ENCODE data around the gene KPNA4.
"Not testable (repeated sequence)": the region's sequence is repeated elsewhere in the genome, so short reads cannot be mapped to it uniquely, and the experiment has no call there.

KPNA4 gene

DNA sequence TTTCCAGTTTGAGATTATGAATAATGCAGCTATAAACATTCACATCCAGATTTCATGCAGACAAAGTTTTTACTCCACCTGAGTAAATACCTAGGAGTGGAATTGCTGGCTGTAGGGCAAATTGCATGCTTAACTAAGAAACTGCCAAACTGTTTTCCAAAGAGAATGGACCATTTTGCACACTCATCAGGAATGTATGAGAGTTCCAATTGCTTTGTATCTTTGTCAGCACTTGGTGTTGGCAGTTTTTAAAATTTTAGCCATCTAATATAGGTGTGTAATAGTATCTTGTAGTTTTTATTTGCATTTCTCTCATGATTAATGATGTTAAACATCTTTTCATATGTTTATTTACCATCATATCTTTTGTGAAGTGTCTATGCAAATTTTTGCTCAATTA lies 75.2 kb downstream of the KPNA4 start:
- no peak for DNase-seq (ENCODE audit: low read depth)

DNA sequence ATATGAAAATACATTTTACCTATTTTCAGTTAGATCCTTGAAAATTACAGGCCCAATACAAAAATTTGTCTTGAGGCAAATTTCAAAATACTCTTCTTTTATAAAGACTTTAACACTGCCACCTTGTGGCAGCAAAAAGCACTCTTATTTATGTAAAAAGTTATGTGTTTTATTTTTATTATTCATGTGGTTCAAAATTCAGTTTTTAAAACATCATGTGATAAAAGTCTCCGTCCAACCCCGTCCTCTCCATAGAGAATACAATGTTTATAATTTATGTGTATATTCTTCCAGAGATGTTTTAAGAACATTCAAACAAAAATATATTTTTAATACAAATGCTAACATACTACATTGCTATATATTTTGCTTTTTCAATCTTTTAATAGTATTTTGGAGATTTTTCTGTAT lies 78.9 kb downstream of the KPNA4 start:
- peak; percentile 57 for DNase-seq (ENCODE audit: low read depth)

DNA sequence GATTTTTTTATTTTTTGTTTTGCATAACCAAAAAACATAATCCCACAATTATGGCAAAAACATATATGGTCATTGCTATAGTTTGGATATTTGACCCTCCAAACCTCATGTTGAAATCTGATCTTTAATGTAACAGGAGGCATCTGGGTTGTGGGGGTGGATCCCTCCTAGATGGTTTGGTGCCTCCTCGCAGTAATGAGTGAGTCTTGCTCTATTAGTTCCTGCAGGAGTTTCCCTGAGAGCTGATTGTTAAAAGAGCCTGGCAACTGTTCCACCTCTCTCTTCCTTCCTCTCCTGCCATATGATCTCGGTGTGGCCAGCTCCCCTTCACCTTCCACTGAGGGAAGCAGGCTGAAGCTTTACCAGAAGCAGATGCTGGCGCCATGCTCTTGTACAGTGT lies 82.6 kb downstream of the KPNA4 start:
- no peak for DNase-seq (ENCODE audit: low read depth)

DNA sequence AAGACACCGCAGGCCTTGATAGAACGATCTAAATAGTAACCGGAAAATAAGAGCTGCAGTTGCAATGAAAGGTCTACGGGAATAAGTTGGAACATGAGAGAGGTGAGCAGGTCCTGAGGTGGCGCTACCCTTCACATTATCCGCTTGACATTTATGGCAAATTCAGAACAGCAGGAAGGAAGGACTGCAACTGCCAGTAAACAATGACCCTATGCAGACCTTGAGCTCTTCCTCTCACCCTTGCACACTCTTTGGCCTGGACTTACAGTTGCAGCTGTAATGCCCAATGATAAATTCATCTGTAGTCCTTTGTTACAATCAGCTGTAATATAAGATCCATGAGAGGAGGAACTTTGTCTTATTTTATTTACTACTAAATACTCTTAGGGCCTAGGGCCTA lies 83.5 kb downstream of the KPNA4 start:
- DNase-seq (ENCODE audit: low read depth) = no peak

DNA sequence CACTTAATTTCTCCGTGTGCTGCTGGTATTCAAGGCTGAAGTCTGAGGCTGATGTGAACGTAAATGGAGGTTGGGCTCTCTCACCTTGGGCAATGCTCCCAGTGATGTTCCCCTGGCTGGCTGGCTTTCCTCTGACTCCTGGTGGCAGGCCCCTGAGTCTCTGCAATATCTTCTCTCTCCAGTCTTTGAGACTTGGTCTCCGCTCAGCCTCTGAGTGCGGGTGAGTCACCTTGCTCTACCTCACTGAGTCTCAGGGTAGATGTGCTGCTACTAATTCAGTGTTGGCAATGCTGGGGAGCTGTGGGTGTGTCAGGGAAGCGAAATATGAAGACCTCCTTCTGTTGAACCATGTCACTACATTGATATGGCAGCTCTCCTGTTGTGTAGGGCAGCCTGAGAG lies 84.4 kb downstream of the KPNA4 start:
- peak; percentile 58 for DNase-seq (ENCODE audit: low read depth)

DNA sequence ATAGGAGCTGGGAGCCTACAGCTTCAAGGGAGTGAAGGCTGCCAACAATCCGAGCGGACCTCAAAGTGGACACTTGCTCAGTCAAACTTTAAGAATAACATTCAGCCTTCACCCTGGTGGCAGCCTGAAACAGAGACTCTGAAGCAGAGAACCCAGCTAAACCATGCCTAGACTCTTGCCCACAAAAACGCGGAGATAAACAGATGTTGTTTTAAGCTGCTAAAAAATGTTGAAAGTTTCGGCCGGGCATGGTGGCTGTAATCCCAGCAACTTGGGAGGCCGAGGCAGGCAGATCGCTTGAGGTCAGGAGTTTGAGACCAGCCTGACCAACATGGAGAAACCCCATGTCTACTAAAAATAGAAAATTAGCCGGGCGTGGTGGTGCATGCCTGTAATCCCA lies 86.0 kb downstream of the KPNA4 start:
- no peak for DNase-seq (ENCODE audit: low read depth)

DNA sequence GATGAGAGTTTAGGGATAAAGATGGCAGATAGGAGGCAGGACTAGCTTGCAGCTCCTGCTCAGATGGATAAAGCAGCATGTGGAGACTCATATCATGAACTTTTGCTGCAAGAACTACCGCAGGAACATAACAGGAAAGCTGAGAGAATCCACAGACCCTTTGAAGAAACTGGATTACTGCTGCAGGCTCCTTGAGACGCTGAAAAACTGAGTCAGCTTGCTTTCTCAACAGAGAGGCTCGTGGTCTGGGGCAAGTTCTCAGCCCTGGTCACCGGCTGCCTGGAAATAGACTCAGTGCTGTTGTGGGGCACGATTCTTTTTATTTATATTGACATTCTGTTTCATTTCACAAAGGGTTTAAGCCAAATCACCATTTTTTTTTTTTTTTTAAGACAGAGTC lies 87.0 kb downstream of the KPNA4 start:
- DNase-seq (ENCODE audit: low read depth) = peak; percentile 89

DNA sequence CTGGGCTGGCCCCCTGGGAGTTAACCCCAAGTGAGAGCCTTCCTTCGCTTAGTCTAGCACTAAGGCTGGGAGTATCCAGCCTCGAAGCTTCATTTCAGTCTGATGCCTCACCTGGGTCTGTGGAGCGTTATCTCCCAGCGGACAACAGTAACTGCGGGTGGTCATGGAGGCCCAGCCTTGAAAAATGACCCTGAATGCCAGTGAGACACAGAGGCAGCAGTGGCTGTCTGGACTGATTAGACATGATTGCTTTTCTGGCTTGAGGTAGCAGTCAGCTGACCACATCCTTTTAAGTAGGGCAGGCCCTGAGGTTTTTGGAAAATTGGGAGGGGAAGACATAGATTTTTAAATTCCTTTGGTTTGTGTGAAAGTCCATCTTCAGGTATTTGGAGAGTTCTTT lies 87.6 kb downstream of the KPNA4 start:
- peak; percentile 29 for DNase-seq (ENCODE audit: low read depth)

DNA sequence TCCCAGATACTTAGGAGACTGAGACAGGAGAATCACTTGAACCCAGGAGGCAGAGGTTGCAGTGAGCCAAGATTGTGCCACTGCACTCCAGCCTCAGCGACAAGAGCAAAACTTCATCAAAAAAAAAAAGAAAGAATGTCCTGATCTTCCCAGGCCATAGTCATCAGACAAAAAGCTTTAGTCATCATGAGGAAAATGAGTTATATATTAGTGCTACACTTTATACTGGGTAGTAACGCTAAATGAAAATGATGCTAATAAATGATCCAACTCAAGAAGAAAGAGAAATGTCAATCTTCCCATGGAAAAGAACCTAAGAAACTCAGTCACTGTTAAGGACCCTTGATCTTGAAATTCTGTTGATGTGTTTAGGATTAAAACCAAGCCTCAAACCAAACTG lies 89.5 kb downstream of the KPNA4 start:
- no peak for DNase-seq (ENCODE audit: low read depth)

DNA sequence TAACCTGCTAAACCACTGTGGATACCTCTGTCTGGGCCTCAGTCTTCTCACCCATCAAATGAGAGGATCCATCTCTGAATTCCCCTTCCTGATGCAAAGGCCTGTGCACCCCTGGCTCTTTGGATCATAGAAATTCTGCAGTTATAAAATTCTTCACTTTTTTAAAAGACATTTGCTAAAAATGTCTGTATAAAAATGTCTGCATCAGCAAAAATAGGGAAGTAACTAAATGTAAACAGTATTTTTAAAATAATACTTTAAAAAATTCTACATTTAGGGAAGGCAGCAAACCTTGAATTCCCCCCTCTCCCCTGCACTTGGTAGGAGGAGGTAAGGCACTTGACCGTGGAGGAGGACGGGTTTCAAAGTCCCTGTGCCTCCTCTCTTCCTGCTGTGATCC lies 90.2 kb downstream of the KPNA4 start:
- no peak for DNase-seq (ENCODE audit: low read depth)

DNA sequence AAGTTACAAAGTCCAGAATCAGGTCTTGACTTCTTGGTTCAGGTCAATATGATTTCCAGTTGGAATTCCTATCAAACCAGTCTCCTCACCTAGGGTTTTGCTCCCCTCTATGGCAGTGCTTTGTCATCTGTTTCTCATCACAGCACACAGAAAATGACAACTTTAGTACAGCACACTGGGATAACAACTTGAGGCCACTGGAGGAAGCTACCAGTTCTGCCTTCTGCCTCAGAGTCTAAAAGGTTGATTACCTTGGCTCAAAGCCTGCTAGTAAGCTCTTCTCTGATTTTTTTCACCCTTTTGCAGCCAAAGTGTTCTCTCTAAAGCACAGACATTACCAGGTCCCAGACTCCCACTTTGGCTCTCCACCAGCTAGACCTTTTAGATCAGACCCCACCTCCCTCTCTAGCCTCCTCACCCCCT lies 90.9 kb downstream of the KPNA4 start:
- DNase-seq (ENCODE audit: low read depth) = peak; percentile 61

DNA sequence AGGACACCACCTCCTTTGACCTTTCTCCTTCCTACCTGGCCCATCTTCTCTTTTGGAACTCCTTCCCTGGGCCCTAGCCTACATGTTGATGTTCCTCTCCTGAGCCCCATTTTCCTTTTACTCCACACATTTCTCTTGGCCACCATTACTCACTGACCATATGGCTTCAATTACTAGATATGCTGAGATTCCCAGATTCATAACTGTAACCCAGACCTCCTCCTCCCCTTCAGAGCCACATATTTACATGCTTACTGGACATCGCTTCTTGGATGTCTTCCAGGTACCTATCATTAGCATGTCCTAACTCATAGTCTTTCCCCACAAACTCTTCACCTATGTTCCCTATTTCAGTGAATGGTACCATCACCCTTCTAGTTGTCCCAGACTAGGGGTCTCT lies 91.4 kb downstream of the KPNA4 start:
- DNase-seq (ENCODE audit: low read depth) = peak; percentile 95

DNA sequence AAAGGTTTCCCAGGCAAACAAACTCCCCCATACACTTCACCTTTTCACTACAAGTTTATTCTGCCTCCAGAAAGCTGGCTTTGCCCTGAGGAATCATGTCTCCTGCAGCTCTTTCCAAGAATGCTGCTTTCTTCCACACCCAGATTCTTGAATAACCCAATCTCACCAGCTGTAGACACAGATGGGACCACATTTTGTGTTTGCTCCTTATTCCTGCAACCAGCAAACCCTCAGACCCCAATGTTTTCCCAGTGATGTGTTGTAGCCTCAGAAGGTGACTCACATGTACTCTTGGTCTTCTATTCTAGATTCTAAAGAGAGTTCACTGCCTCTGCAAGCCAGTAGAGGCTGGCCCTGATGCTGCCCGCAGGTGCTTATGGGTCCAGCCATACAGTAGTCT lies 92.2 kb downstream of the KPNA4 start:
- peak; percentile 77 for DNase-seq (ENCODE audit: low read depth)

DNA sequence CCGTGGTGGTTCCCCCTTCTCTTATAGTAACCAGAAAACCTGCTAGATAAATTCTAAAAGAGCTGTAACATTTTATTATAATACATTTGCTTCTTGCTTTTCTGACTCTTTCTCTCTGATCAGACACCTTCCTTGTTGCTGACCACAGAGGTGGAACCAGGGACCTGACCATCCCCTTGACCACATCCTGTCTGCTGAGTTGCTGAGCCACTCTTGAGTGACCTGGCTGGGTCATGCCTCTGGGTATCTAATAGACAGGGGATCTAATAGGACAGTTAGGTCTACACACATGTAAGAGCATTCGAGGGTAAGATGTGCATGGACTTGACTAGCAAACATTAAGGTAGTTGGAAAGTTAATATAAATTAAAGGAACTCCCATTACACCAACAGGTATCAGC lies 93.0 kb downstream of the KPNA4 start:
- no peak for DNase-seq (ENCODE audit: low read depth)

DNA sequence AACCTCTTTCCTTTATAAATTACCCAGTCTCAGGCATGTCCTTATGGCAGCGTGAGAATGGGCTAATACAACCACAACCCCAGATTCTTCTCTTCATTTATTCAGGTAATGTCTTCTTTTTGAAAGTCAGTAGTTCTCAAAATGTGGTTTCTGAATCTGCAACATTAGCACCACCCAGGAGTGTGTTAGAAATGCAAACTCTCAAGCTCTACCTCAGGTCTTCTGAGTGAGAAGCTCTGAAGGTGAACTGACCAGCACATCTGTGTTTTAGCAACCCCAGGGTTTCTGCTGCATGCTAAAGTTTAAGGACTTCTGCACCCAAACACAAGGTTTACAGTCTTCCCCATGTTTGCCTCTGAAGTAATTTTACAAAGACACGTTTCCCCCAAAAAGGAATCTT lies 93.5 kb downstream of the KPNA4 start:
- no peak for DNase-seq (ENCODE audit: low read depth)

DNA sequence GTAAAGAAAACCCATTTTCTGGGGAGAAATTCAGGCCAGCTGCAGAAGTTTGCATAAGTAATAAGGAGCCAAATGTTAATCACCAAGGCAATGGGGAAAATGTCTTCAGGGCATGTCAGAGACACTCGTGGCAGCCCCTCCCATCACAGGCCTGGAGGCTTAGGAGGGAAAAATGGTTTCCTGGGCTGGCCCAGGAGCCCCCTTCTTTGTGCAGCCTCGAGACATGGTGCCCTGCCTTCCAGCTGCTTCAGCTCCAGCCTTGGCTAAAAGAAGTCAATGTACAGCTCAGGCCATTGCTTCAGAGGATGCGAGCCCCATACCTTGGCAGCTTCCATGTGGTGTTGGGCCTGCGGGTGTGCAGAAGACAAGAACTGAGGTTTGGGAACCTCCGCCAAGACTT lies 95.2 kb downstream of the KPNA4 start:
- no peak for DNase-seq (ENCODE audit: low read depth)

DNA sequence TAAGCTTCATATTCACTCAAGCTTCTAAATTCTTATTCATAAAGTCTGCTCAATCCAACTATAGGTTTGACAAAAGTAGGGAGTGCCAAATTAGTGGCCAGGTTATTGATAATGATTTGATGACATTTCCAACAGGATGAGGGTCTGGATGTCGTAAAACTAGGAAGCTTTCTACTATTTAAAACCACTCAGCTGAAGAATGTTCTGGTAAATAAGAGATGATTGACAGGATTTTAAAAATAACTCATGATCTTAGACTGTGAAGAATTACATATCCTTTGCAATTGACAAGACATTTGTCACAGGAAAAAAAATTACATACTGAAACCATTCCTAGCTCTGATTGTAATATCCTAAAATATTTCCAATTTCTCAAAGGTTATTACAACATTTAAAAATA lies 100.4 kb downstream of the KPNA4 start:
- no peak for DNase-seq (ENCODE audit: low read depth)

DNA sequence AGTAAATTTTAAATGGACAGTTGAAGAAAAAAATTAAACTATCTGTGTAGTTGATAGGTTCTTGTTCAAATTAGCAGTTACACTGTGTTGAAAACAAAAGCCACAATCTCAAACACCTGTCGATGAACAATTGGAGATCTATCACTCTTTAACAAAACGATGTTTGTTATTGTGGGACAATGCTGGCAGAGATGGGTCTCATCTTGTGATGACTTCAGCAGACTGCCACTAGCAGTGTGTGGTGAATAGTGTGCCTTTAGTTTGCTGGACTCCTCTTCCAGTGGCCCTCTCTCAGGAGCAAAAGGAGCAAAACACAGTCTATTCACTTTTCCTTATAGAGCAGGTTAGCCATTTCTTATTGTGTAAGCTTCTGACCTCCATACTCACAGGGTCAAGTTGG lies 101.0 kb downstream of the KPNA4 start:
- DNase-seq (ENCODE audit: low read depth) = no peak

DNA sequence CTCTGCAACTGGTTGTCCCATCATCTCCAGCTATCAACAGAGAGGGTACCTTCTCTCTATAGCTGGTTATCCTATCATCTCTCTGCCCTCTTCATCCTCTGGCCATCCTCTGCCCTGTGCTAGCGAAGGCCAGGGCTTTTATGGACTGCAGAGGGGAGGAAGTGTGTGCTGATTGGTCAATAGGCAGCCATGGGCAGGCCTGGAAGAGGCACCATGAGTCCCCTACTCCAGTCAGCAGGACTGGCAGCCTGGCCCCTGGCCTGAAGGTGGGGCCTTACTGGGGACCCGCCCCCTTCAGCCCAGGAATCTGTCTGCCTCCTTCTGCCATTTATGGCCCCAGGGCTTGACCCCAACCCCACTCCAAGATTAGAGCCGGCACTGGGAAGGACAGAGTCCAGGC lies 105.3 kb downstream of the KPNA4 start:
- DNase-seq (ENCODE audit: low read depth) = no peak

DNA sequence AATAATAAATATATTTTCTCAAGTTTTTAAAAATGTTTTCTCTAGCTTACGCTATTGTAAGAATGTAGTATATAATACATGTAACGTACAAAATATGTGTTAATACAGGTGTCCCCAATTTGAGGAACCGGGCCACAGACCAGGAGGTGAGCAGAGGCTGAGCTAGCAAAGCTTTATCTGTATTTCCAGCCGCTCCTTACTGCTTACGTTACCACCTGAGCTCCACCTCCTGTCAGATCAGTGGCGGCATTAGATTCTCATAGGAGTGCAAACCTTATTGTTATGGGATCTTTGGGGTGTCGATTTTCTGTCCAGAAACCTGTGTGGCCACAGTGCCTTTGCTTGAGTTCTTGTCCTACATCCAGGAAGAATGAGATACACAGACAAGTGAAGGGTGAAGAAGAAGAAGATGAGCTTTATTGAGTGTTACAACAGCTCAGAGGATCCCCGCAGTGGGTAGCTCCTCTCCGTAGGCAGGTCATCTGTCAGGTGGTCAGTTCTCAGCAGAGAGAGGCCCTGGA lies 105.9 kb downstream of the KPNA4 start:
- DNase-seq (ENCODE audit: low read depth) = no peak

DNA sequence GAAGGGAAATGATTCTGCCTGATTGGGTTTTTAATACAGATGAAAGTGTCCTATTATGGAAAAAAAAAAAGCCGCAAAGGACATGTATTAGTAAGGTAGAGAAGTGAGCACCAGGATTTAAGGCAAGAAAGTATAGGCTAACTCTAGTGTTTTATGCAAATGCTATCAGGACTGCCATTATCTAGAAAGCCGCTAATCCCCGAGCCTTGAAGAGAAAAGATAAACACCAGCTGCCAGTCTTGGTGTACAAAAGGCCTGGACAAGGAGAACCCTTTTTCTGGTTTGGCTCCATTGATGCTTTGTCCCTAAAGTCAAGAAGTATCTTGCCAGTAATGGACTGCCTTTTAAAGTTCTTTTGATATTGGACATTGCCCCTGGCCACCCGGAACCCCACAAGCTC lies 107.2 kb downstream of the KPNA4 start:
- DNase-seq (ENCODE audit: low read depth) = no peak

DNA sequence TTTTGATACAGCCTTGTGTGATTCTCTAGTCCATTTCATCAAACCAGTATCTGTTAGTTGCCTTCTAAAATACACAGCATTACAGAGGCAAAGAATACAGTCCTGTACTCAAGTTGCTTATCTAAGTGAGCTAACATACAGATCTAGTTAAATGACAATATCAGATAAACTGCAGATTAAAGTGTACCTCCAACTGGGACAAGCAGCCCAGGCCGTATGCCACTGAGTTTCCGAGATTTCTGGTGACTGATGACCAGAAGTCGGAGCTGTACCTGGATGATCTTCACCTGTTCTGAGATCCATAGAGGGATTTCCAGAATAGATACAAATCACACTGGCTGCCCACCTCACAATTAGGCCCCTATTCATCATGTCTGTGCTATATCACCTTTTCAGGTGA lies 109.5 kb downstream of the KPNA4 start:
- DNase-seq (ENCODE audit: low read depth) = no peak

DNA sequence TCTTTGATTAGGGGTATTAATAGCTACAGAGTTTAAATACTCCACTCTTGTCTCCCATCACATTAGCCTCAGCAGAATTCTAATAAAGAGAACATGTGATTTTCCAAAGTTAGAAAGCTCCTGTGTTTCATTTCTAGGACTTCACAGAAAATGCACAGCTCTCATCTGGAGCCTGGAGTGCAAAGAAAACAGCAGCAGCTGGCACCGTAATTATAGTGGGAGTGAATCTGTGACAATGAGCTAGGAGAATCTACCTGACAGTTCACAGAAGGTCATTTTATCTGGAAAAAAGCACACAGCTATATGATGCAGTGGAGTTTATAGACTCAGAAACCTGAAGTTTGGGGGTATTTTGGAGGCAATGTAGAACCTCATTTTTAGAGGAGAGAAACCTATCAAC lies 110.4 kb downstream of the KPNA4 start:
- no peak for DNase-seq (ENCODE audit: low read depth)

DNA sequence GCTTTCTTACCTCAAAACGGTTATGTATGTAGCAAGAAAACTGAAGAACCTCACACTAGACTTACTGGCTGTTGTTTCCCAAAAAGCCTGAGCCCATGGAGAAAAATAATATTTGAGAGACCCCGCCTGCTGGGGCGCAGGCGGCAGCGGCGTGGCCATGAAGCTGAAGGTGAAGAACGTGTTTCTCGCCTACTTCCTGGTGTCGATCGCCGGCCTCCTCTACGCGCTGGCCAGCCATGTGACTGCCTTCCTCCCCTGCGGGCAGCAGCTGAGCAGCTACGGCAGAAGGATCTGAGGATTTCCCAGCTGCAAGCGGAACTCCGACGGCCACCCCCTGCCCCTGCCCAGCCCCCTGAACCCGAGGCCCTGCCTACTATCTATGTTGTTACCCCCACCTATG lies 113.1 kb downstream of the KPNA4 start:
- not testable (repeated sequence) for DNase-seq (ENCODE audit: low read depth)

DNA sequence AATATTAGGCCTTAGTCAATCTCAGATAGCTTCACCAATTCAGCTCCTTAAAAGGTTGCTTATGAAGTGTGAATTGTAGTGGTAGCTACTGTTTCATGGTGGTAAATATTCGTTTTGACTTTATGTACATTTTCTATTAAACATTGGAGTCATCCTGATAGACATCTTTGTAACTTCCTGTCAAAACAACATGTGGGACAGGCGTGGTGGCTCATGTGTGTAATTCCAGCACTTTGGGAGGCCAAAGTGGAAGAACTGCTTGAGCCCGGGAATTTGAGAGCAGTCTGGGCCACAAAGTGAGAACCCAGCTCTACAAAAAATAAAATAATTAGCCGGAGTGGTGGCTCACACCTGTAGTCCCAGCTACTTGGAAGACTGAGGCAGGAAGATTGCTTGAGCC lies 113.8 kb downstream of the KPNA4 start:
- DNase-seq (ENCODE audit: low read depth) = peak; percentile 32
